Measurements from ENCODE around the gene KLRC4. TPM values are rescaled to one million over a fixed set of nuclear protein-coding genes. Genes with fewer than 3 reads are reported as not detected.
A peak's percentile ranks its signal among the peaks of the same experiment; 100 is the strongest.

KLRC4 gene
- total and polyA plus RNA-seq, 7 donors, result 0.23 TPM; not detected in 6

DNA sequence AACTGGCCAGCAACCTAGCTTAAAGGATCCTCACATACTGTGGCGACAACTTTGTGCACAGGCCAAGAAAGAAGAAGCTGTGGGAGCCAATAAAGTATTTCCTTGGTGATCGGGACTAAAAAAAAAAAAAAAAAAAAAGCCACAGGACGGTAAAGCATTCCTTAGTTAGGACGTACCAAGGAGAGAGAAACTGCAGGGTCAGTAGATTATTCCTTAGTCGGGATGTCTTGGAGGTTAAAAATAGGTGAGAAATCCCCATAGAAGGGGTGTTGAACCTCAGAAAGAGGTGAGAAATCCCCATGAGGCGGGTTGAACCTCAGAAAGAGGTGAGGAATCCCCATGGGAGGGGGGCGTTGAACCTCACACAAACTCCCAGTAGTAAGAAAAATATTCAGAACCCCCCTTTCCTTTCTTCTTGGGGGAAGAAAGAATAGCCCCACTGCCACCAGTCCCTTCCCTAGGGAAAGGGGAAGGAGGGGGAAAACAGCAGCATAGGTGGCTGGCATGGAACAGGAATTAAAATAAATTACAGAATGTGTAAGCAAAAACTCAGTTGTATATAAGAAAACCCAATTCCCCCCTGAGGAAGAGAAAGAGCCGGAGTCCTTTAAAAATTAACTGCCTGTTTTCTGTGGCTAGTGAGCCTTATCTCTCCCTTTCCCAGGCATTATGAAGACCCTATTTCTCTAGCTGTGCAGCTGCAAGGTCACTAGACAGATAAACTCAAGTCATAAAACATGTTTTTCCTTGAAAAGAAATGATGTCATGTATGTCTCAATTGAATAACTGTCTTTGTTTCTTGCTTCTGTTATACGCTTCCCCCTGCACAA lies 46.5 kb downstream of the KLRC4 start:
- ATAC-seq (no peak), DNase-seq (no peak)
- Histone ChIP-seq H3K4me3 (peak overlapping the region; percentile 78), H3K36me3 (ENCODE audit: insufficient read depth in 1 of 2, low read depth in 1 of 2) (no peaks in the 10 kb centered on the region), H3K9me3 (no peaks in the 10 kb centered on the region), H3K4me1 (peaks cover 23% of the 10 kb centered on the region), H3K27me3 (ENCODE audit: insufficient read depth in 3 of 3, low read length in 2 of 3) (no peaks in the 10 kb centered on the region), H3K27ac (peak overlapping the region; percentile 87)
- intact Hi-C loops (cut with DNase I), result loop anchor here in 1 of 2 donors (10.0 kb wide), 2 partner anchors 138 to 1668 kb away; partner anchors contain the start of gene RIMKLB
- no peak for TF ChIP-seq CTCF (IDR thresholded peaks at IDR 0.05)
- 46 to 70% (median 50%) methylated on average over 9 of the region's 9 CpGs for WGBS, 3 donors

- ATAC-seq (no peak), DNase-seq (no peak)
- H3K36me3 ChIP-seq (ENCODE audit: insufficient read depth in 1 of 2, low read depth in 1 of 2), result no peaks in the 10 kb centered on the region
- H3K27me3 ChIP-seq (ENCODE audit: insufficient read depth in 3 of 3, low read length in 2 of 3), result no peaks in the 10 kb centered on the region
- 53 to 61% (median 56%) methylated on average over 3 of the region's 3 CpGs for WGBS, 3 donors
- H3K4me1 ChIP-seq, result peaks cover 23% of the 10 kb centered on the region
- peak overlapping the region; percentile 87 for H3K27ac ChIP-seq
- H3K4me3 ChIP-seq, result no peak overlapping the region
- intact Hi-C loops (cut with DNase I), result loop anchor here in 1 of 2 donors (10.0 kb wide), 2 partner anchors 138 to 1668 kb away; partner anchors contain the start of gene RIMKLB
- no peaks in the 10 kb centered on the region for H3K9me3 ChIP-seq
- TF ChIP-seq CTCF (IDR thresholded peaks at IDR 0.05), result no peak
Measured at GRCh38 chr12:10362325-10362724, 47.2 kb downstream of the KLRC4 start.

DNA sequence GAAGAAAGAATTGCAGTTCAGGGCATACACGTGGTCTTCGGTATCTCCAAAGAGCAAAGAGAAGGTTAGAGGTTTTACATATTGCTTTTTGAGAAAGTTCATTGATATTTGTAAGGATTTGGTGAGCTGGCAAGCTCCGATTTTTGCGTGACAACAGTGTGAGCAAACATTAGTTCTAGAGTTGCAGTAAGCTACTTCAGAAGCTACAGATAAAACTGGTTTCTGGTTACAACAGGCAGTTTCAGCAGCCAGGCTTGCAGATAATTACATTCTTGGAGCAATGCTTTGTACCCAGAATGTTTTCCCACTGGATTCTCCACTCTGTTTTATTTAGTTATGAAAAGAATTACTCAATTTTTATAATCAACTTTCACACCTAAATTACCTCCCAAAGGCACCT lies 47.9 kb downstream of the KLRC4 start:
- intact Hi-C loops (cut with DNase I), result loop anchor here in 1 of 2 donors (10.0 kb wide), 2 partner anchors 137 to 1667 kb away; partner anchors contain the start of gene RIMKLB
- Histone ChIP-seq H3K27ac (no peak overlapping the region), H3K36me3 (ENCODE audit: insufficient read depth in 1 of 2, low read depth in 1 of 2) (no peaks in the 10 kb centered on the region), H3K4me1 (peaks cover 18% of the 10 kb centered on the region), H3K4me3 (peak overlapping the region; percentile 38), H3K27me3 (ENCODE audit: insufficient read depth in 3 of 3, low read length in 2 of 3) (no peaks in the 10 kb centered on the region), H3K9me3 (no peaks in the 10 kb centered on the region)
- DNase-seq (no peak), ATAC-seq (no peak)
- no peak for TF ChIP-seq CTCF (IDR thresholded peaks at IDR 0.05)
- WGBS, 3 donors, result 33 to 53% (median 38%) methylated on average over 4 of the region's 4 CpGs

DNA sequence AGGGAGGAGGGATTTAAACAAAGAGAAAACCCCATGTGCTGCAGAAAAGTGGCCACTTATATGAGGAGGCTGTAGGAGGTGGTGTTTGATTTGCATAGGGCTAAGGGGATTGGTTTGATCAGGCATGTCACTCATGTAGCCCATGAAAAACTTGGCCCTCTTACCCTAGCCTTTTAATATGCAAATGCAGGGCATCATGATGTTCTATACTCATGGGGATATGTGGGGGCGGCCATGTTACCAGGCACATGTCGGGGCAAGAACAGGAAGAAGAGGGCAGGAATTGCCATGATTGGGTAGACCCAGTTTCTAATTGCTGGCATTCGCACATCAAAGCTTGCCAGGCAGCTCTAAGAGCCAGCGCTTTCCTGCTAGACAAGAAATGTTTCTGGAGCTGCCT lies 48.5 kb downstream of the KLRC4 start:
- peaks cover 15% of the 10 kb centered on the region for H3K4me1 ChIP-seq
- DNase-seq (no peak), ATAC-seq (no peak)
- WGBS, 3 donors, result 50 to 78% (median 59%) methylated on average over 4 of the region's 4 CpGs
- H3K4me3 ChIP-seq, result peak overlapping the region; percentile 38
- no peaks in the 10 kb centered on the region for H3K9me3 ChIP-seq
- H3K27me3 ChIP-seq (ENCODE audit: insufficient read depth in 3 of 3, low read length in 2 of 3), result no peaks in the 10 kb centered on the region
- H3K36me3 ChIP-seq (ENCODE audit: insufficient read depth in 1 of 2, low read depth in 1 of 2), result no peaks in the 10 kb centered on the region
- intact Hi-C loops (cut with DNase I), result loop anchor here in 1 of 2 donors (10.0 kb wide), 2 partner anchors 136 to 1666 kb away; partner anchors contain the start of gene RIMKLB
- no peak overlapping the region for H3K27ac ChIP-seq
- TF ChIP-seq CTCF (IDR thresholded peaks at IDR 0.05), result no peak
